HepG2 (cell line): ENCODE results near the gene TBCCD1. TPM values are rescaled to one million over a fixed set of nuclear protein-coding genes. Genes with fewer than 3 reads are reported as not detected.

ENCODE experiments used
- BRD4 ChIP-seq: sonication (generic); formaldehyde crosslinking; IDR thresholded peaks from 2 replicates; pipeline ENCODE4 v1.4.0; 2020; ENCODE audit warnings: missing genetic modification reagents
- CEBPB ChIP-seq: IDR thresholded peaks from 2 replicates; pipeline ENCODE4 v1.6.1; 2011; ENCODE audit warnings: low read depth, low read length, improper control_type of control experiment, borderline replicate concordance
- EZH2 ChIP-seq: conservative IDR thresholded peaks from 2 replicates; pipeline ENCODE4 v1.6.1; 2012; ENCODE audit warnings: mild to moderate bottlenecking, low read depth, low read length, moderate library complexity
- ISX ChIP-seq: sonication (generic); formaldehyde crosslinking; conservative IDR thresholded peaks from 2 replicates; pipeline ENCODE4 v1.5.0; 2020; ENCODE audit warnings: missing genetic modification reagents
- MIER3 ChIP-seq: IDR thresholded peaks from 2 replicates; pipeline ENCODE4 v1.6.1; 2016; ENCODE audit warnings: missing compliant biosample characterization, borderline replicate concordance
- MTF1 ChIP-seq: sonication (generic); formaldehyde crosslinking; IDR thresholded peaks from 2 replicates; pipeline ENCODE4 v1.5.0; 2020; ENCODE audit warnings: missing genetic modification reagents
- NFAT5 ChIP-seq: sonication (generic); formaldehyde crosslinking; IDR thresholded peaks from 2 replicates; pipeline ENCODE4 v1.4.0; 2020; ENCODE audit warnings: missing genetic modification reagents
- NR3C1 ChIP-seq: sonication (generic); formaldehyde crosslinking; IDR thresholded peaks from 2 replicates; pipeline ENCODE4 v1.4.0; 2020; ENCODE audit warnings: missing genetic modification reagents
- POLR2AphosphoS2 ChIP-seq: IDR thresholded peaks from 2 replicates; pipeline ENCODE4 v1.6.1; 2011; ENCODE audit warnings: low read depth, low read length, improper control_type of control experiment
- RCOR2 ChIP-seq: IDR thresholded peaks from 2 replicates; pipeline ENCODE4 v1.6.1; 2016; ENCODE audit warnings: missing biosample characterization, missing genetic modification reagents
- SP2 ChIP-seq: sonication (generic); formaldehyde crosslinking; IDR thresholded peaks from 2 replicates; pipeline ENCODE4 v1.5.1; 2020; ENCODE audit warnings: mild to moderate bottlenecking, missing genetic modification reagents
- SRY ChIP-seq: sonication (generic); formaldehyde crosslinking; IDR thresholded peaks from 2 replicates; pipeline ENCODE4 v1.8.0; 2022; ENCODE audit warnings: mild to moderate bottlenecking, missing genetic modification reagents
- UBTF ChIP-seq: sonication (generic); formaldehyde crosslinking; IDR thresholded peaks from 2 replicates; pipeline ENCODE4 v1.4.0; 2020; ENCODE audit warnings: mild to moderate bottlenecking, missing genetic modification reagents
- ZBTB14 ChIP-seq: sonication (generic); formaldehyde crosslinking; IDR thresholded peaks from 2 replicates; pipeline ENCODE4 v1.4.0; 2020; ENCODE audit warnings: missing genetic modification reagents
- ZNF512 ChIP-seq: sonication (generic); formaldehyde crosslinking; IDR thresholded peaks from 2 replicates; pipeline ENCODE4 v1.4.0; 2020; ENCODE audit warnings: mild to moderate bottlenecking, missing genetic modification reagents
- ZNF713 ChIP-seq: sonication (generic); formaldehyde crosslinking; IDR thresholded peaks from 2 replicates; pipeline ENCODE4 v1.4.0; 2020; ENCODE audit warnings: mild to moderate bottlenecking, missing genetic modification reagents
- ZNF75D ChIP-seq: sonication (generic); formaldehyde crosslinking; IDR thresholded peaks from 2 replicates; pipeline ENCODE4 v1.8.1; 2023; ENCODE audit warnings: missing genetic modification reagents, mild to moderate bottlenecking, borderline replicate concordance
- ZNF839 ChIP-seq: sonication (generic); formaldehyde crosslinking; IDR thresholded peaks from 2 replicates; pipeline ENCODE4 v1.4.0; 2020; ENCODE audit warnings: missing genetic modification reagents, mild to moderate bottlenecking, borderline replicate concordance
- polyA plus RNA-seq, 8 experiments: library from polyadenylated mRNA; depleted of rRNA in 3 of 8; stranded (reverse) in 7 of 8; unstranded in 1 of 8; fragments of >200 nt; fragmentation: Illumina TruSeq in 4 of 8; extraction: Trizol in 4 of 8; gene quantifications; 2 replicates each; pipeline versions ENCODE4 v1.2.1 to v1.2.3, GENCODE V29; 2011 to 2016; ENCODE audit warnings: low read depth in 4 of 8, missing spikeins in 1 of 8, mixed read lengths in 1 of 8; ENCODE audit not compliant: insufficient read depth in 1 of 8
- total RNA-seq, 5 experiments: library from RNA; depleted of rRNA; stranded (reverse); fragments of >200 nt; fragmentation: Illumina TruSeq; extraction: Trizol; gene quantifications; 2 replicates each; pipeline ENCODE4 v1.2.3, GENCODE V29; 2016; ENCODE audit warnings: low read depth in 1 of 5

Gene TBCCD1
- total and polyA plus RNA-seq, 2 of the 13 experiments (the other 11 are each of a cell fraction or from before 2014, with no cell fraction given), result 13.6 to 16.2 TPM

- TF ChIP-seq UBTF (CRISPR knock-in tag) (0 out of 2 replicates have a peak, but pooled peaks have one; percentile 22), SP2 (CRISPR knock-in tag) (peak; percentile 85), ZBTB14 (CRISPR knock-in tag) (peak; percentile 10; the same call in 1 of the 2 replicates), BRD4 (CRISPR knock-in tag) (no peak), ZNF75D (CRISPR knock-in tag) (no peak), ISX (CRISPR knock-in tag) (0 out of 2 replicates have a peak, but pooled peaks have one; percentile 61), EZH2 (no peak), NR3C1 (no peak), RCOR2 (CRISPR knock-in tag) (0 out of 2 replicates have a peak, but pooled peaks have one; percentile 52), NFAT5 (CRISPR knock-in tag) (0 out of 2 replicates have a peak, but pooled peaks have one; percentile 44), SRY (CRISPR knock-in tag) (0 out of 2 replicates have a peak, but pooled peaks have one; percentile 16), CEBPB (peak; percentile 94), MIER3 (CRISPR knock-in tag) (peak; percentile 76; the same call in 1 of the 2 replicates), ZNF713 (CRISPR knock-in tag) (no peak), ZNF839 (CRISPR knock-in tag) (no peak), MTF1 (CRISPR knock-in tag) (no peak), POLR2AphosphoS2 (no peak), ZNF512 (CRISPR knock-in tag) (no peak)
Measured at GRCh38 chr3:186570096-186570940, 3.2 kb upstream of the TBCCD1 start, which contains the start of gene DNAJB11 (continued).
